GM19025 (cell line): ENCODE data around the gene HOXB2.

Source experiments
- ATAC-seq: cut with Tn5 transposase; IDR thresholded peaks from one replicate; pipeline ENCODE4 v1.9.1; 2021; ENCODE audit warnings: mild to moderate bottlenecking, low read depth, moderate library complexity; ENCODE audit not compliant: unreplicated experiment

HOXB2 gene

GRCh38 chr17:48545022-48545375 is at the start of gene HOXB2:
Gene HOXB2 (minus strand): TSS chr17:48545109. CDS start chr17:48544911, 198 bp downstream.
- no peak for ATAC-seq

- no peak for ATAC-seq
Measured at GRCh38 chr17:48593840-48594537, 49.1 kb upstream of the HOXB2 start.

- no peak for ATAC-seq
Measured at GRCh38 chr17:48593126-48593829, 48.4 kb upstream of the HOXB2 start, which contains the start of gene HOXB5. Gene HOXB5 (minus strand): TSS chr17:48593779. CDS start chr17:48593682, 97 bp downstream.

- no peak for ATAC-seq
Measured at GRCh38 chr17:48592577-48592976, 47.7 kb upstream of the HOXB2 start.

GRCh38 chr17:48592057-48592514 is 47.2 kb upstream of the HOXB2 start:
- no peak for ATAC-seq

GRCh38 chr17:48591255-48592056 is 46.5 kb upstream of the HOXB2 start:
- no peak for ATAC-seq

GRCh38 chr17:48590607-48591161 is 45.8 kb upstream of the HOXB2 start:
- no peak for ATAC-seq

GRCh38 chr17:48589831-48590606 is 45.1 kb upstream of the HOXB2 start, which contains the start of gene HOXB3:
Gene HOXB3 (minus strand): TSS chr17:48590241. CDS start chr17:48552474, 37,767 bp downstream.
- no peak for ATAC-seq

GRCh38 chr17:48589060-48589830 is 44.3 kb upstream of the HOXB2 start:
- no peak for ATAC-seq

- ATAC-seq: no peak
Measured at GRCh38 chr17:48588528-48588927, 43.6 kb upstream of the HOXB2 start.

- no peak for ATAC-seq
Measured at GRCh38 chr17:48588074-48588415, 43.1 kb upstream of the HOXB2 start.

- ATAC-seq: no peak
Measured at GRCh38 chr17:48587276-48588073, 42.6 kb upstream of the HOXB2 start.

- no peak for ATAC-seq
Measured at GRCh38 chr17:48586355-48587258, 41.7 kb upstream of the HOXB2 start.

GRCh38 chr17:48584223-48584741 is 39.4 kb upstream of the HOXB2 start:
- no peak for ATAC-seq

- no peak for ATAC-seq
Measured at GRCh38 chr17:48583708-48584222, 38.9 kb upstream of the HOXB2 start.

GRCh38 chr17:48582750-48583069 is 37.8 kb upstream of the HOXB2 start:
- ATAC-seq: no peak
